Measurements from ENCODE around the gene DYSF. TPM values are rescaled to one million over a fixed set of nuclear protein-coding genes. Genes with fewer than 3 reads are reported as not detected.
A peak's percentile ranks its signal among the peaks of the same experiment; 100 is the strongest.

Gene DYSF
- total RNA-seq, 1 donor, result 3.5 TPM

DNA sequence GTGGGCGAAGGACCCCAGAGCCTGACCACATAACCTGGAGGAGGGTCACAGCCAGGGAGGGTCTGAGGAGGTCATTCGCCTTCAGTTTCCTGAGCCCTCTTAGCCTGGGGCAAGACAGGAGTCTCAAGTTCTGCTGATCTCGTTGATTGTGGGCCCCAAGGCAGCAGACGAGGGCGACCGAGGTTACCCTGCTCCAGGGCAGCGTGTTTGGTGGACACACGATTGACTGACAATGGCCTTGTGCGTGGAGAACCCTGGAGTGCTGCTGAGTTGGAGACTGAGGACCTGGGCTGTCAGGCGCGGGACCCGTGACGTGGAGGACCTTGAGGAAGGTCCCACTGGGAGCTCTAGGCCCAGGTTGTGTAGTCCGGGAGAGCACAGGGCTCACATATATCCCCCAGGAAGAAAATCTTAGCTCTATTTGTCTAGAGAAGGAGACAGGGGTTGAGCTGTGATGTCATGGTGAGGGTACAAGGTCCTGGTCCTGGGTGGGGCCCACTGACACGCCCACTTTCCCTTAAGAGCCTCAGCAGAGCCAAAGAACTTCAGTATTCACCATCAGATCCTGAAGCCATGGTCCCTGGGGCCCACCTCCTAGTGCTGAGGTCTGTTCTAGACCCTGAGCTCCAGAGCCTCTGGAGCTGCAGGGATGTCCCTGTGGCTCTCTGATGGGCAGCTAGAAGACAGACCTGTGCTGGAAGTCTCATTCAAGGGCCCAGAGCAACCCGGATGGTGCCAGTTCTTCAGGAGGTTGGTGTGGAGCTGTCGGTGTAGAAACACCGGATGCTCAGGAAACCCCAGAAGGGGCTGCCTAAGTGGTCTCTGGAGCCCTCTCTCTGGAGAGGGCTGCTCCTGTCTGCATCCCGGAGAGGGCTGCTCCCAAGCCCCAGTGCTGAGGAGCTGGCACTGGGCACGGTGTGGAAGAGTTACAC is 53.1 kb downstream of the DYSF start:
- DNase-seq (ENCODE audit: low read depth), result no peak
- no peak overlapping the region for H3K4me3 ChIP-seq (ENCODE audit: low read depth, low read length)
- TF ChIP-seq, protein P1, sequence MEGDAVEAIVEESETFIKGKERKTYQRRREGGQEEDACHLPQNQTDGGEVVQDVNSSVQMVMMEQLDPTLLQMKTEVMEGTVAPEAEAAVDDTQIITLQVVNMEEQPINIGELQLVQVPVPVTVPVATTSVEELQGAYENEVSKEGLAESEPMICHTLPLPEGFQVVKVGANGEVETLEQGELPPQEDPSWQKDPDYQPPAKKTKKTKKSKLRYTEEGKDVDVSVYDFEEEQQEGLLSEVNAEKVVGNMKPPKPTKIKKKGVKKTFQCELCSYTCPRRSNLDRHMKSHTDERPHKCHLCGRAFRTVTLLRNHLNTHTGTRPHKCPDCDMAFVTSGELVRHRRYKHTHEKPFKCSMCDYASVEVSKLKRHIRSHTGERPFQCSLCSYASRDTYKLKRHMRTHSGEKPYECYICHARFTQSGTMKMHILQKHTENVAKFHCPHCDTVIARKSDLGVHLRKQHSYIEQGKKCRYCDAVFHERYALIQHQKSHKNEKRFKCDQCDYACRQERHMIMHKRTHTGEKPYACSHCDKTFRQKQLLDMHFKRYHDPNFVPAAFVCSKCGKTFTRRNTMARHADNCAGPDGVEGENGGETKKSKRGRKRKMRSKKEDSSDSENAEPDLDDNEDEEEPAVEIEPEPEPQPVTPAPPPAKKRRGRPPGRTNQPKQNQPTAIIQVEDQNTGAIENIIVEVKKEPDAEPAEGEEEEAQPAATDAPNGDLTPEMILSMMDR (IDR thresholded peaks at IDR 0.05; ENCODE audit: insufficient read depth, low read depth, low read length), result no peak

DNA sequence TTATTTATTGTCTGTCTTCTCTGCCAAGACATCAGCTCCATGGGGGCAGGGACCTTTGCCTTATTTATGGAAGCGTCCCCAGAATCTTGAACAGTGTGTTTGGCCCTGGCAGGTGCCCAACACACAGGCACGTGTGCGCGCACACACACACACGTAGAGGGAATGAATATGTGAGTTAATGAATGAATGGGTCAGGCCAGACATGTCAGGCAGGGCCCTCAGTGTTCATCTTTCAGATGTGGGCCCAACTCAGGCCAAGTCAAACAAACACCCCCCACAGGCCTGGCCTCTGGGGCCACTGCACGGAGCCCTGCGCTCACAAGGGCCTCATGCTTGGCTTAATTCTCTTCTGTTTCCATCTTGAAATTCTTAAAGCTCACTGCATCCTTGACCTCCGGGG is 54.1 kb downstream of the DYSF start:
- TF ChIP-seq, protein P1 (IDR thresholded peaks at IDR 0.05; ENCODE audit: insufficient read depth, low read depth, low read length), result no peak
- no peak overlapping the region for H3K4me3 ChIP-seq (ENCODE audit: low read depth, low read length)
- no peak for DNase-seq (ENCODE audit: low read depth)

DNA sequence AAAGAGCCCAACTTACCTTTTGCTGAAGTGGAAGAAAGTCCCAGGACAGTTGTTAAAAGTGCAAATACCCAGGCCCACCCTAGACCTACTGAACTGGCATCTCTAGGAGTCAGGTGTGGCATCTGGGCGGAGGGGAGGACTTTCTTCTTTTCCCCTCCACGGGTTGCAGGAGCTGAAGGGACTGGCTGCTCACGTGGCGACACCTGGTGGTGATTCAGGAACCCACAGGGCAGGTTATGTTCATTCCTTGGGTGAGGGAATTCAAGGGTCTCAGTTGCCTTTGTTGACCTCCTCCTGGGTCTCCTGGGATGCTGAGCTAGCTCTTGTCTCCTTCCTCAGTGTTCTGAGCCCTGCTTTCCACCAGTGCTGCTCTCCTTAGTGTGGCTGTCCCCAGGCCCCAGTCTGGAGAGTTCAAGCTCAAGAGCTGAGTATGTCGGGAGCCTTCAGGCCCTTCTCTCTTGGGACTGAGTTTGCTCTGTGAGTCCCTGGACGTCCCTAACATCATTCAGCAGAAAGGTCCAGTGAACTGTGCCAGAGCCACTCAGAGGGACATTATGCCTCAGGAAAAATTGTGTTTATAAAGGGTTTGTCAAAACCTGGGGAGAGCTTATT is 56.9 kb downstream of the DYSF start:
- peak; percentile 58 for DNase-seq (ENCODE audit: low read depth)
- H3K4me3 ChIP-seq (ENCODE audit: low read depth, low read length), result no peak overlapping the region
- TF ChIP-seq, protein P1 (IDR thresholded peaks at IDR 0.05; ENCODE audit: insufficient read depth, low read depth, low read length), result peak; percentile 96

DNA sequence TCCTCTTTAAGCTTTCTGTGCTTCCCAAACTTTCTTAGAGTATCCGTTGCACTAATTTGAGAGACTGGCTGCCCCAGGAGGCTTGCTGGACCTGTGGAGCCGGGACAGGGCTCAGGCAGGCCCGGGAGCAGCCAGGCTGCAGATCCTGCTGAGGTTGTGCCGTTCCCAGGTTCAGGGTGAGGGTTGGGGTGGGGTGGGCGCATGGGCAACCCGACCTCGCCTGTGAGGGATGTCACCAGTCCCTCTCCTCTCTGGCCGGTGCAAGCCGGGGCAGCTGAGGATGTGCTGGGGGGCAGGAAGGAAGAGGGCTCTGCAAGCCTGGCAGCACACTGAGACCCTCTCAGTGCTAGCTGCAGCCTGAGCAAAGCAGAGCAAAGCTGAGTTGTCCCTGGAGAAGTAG is 57.6 kb downstream of the DYSF start:
- no peak overlapping the region for H3K4me3 ChIP-seq (ENCODE audit: low read depth, low read length)
- TF ChIP-seq, protein P1 (IDR thresholded peaks at IDR 0.05; ENCODE audit: insufficient read depth, low read depth, low read length), result no peak
- DNase-seq (ENCODE audit: low read depth), result no peak

DNA sequence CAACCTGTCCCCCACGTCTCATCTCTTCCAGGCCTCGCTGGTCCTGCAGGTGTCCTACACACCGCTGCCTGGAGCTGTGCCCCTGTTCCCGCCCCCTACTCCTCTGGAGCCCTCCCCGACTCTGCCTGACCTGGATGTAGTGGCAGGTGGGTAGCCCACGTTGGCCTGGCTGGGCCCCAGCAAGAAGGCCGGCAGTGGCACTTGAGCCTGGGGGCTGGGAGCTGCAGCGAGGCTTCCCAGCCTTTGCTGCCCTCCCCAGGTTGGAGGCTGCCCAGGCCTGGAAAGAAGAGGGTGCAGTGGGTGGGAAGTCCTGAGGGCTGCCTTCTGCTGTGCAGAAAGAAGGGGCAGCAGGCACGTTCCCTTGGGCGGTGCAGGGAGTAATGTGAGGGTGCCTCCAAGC is 58.4 kb downstream of the DYSF start:
- DNase-seq (ENCODE audit: low read depth), result no peak
- TF ChIP-seq, protein P1 (IDR thresholded peaks at IDR 0.05; ENCODE audit: insufficient read depth, low read depth, low read length), result no peak
- no peak overlapping the region for H3K4me3 ChIP-seq (ENCODE audit: low read depth, low read length)

DNA sequence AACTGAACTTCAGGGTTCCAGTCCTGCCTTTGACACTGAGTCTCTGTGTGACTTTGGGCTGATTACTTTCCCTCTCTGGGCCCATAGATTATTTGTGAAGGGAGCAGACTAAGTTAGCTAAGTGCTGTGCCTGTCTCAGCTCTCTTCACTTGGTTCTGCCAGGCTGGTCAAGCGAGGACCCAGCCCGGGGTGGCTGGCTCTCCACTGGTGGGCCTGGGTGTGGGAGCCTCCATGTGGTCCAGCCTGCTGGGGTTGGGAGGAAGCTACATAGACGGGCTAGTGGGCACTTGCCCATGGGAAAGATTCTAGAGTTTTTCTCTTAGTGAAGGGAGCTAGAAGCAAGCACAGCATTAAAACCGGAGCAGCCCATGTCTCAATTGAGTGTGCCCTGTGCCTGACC is 59.0 kb downstream of the DYSF start:
- no peak for DNase-seq (ENCODE audit: low read depth)
- TF ChIP-seq, protein P1 (IDR thresholded peaks at IDR 0.05; ENCODE audit: insufficient read depth, low read depth, low read length), result no peak
- H3K4me3 ChIP-seq (ENCODE audit: low read depth, low read length), result no peak overlapping the region
